ENCODE measurements around the gene RBM22.

Gene RBM22

DNA sequence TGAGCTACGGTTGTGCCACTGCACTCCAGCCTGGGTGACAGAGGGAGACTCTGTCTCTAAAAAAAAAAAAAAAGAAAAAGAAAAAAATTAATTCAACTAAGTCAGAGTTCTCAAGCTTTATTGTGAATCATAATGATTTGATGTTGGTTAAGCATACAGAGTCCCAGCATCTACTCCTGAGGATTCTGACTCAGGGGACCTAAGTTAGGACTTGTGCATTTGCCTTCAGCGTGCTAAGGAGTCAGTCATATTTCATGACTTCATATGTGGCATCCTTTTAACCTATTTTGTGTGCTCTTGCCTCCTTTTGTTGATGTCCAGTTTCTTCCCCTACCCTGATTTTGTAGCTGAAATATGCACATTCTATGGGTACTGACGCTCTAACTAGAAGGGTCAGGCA, 36.9 kb downstream of the RBM22 start:
- no peak for ATAC-seq (ENCODE audit: low read depth)
- H3K9me3 Mint-ChIP-seq: no peaks in the 10 kb centered on the region
- no peak overlapping the region for H3K27ac Mint-ChIP-seq
- no peak for DNase-seq (ENCODE audit: low spot score in 2 of 2)
- H3K27me3 Mint-ChIP-seq: peaks cover 5% of the 10 kb centered on the region
- H3K36me3 Mint-ChIP-seq: no peaks in the 10 kb centered on the region
- H3K4me3 Mint-ChIP-seq: no peak overlapping the region
- H3K4me1 Mint-ChIP-seq: no peaks in the 10 kb centered on the region

DNA sequence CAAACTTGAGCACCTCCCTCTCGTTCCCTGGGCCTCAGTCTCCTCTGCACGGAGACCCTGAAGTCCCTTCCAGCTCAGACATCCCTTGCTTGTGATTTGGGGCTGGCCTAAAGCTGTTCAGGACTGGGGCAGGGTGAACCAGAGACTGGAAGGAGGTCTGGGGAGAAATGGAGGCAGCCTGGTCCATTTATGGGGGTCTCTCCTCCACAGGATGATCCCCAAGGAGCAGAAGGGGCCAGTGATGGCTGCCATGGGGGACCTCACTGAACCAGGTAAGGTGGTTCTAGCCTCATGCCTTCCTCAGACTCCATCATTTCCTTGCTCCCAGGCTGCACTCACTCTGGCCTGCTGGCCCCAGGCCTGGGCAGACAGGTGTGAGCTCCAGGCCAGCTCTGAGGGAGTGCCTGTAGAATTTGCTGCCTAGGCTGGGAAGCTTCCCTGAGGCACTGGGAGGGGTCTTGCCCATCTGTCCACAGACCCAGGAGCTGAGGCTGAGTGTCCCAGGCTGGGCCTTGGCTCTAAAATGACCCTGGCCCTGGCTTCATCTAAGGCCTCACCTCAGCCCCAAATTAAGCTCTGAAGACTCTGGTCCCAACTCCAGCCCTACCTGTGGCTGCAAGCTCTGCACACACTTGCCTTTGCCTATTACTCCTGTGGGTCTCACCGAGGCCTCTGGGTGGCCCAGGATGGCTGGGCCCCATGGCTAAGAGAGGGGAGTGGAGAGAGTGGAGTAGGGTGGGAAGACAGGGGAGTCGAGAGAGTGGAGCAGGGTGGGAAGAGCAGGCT, 37.9 kb downstream of the RBM22 start:
- Mint-ChIP-seq H3K36me3 (no peaks in the 10 kb centered on the region), H3K27ac (no peak overlapping the region), H3K27me3 (peaks cover 5% of the 10 kb centered on the region), H3K4me3 (no peak overlapping the region), H3K4me1 (peaks cover under 1% of the 10 kb centered on the region), H3K9me3 (no peaks in the 10 kb centered on the region)
- no peak for ATAC-seq (ENCODE audit: low read depth)
- DNase-seq (ENCODE audit: low spot score in 2 of 2): no peak

DNA sequence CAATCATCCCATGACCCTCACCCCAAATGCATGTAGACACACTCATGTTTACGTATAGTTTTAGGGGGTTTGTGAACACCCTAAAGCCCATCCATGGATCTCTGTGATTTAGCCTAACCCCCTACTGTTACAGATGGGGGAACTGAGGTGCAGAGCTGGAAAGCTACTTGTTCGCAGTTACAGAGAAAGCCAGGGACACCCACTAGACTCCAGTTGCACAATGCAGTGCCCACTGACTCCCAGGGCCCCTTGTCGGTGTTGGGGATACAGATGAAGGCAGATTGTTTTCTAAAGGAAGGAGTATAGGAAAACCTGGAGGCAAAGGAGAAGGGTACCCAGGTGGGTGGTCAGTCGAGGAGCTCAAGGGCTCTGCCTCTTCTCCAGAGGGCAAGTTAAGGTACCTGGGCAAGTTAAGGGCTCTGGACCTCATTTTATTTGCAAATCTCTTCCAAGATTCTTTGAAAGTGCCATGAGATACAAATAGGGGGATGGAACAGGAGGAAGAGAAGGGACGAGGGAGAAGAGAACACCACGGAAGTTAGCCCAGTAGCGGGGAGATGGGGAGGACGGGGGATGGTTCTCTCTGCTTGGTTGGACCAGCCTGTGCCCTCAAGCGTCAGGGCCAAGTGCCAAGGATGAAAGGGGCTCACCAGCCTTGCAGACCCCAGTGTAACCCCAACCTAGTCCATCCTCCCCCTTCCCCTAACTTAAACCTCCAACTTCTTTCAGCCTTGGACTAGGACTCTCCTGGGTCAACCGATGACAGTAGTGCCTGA, 38.9 kb downstream of the RBM22 start:
- Mint-ChIP-seq H3K4me1 (peaks cover 9% of the 10 kb centered on the region), H3K36me3 (no peaks in the 10 kb centered on the region), H3K4me3 (no peak overlapping the region), H3K27me3 (peaks cover 5% of the 10 kb centered on the region), H3K9me3 (no peaks in the 10 kb centered on the region), H3K27ac (no peak overlapping the region)
- ATAC-seq (ENCODE audit: low read depth) (no peak), DNase-seq (ENCODE audit: low spot score in 2 of 2) (no peak)

DNA sequence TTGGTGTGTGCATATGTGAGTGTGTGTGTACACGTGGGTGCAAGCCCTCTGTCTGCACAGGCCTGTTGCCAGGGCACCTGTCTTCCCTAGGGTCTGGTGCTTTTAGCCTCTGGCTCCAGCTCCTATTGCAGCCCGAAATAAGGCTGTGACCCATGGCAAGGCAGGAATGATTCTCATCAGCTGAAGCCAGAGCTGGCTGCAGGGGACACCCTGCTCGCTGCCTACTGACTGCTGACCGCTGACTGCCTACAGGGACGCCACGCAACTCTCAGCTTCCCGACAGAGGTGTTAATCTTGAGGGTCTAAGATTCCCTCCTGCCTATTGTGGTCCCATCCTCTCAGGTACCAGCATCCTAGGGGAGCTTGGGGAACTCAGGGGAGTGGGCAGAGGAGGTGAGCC, 39.8 kb downstream of the RBM22 start, which contains the start of gene MYOZ3:
MYOZ3 (plus strand) TSS at position 166 of the 400 bp plus-strand sequence. CDS start 1,691 bp downstream, outside the sequence.
- no peaks in the 10 kb centered on the region for H3K9me3 Mint-ChIP-seq
- no peak within 1 kb of the TSS for H3K27ac Mint-ChIP-seq
- peaks cover 9% of the 10 kb centered on the region for H3K4me1 Mint-ChIP-seq
- ATAC-seq (ENCODE audit: low read depth) (no peak), DNase-seq (ENCODE audit: low spot score in 2 of 2) (no peak)
- no peaks in the 10 kb centered on the region for H3K36me3 Mint-ChIP-seq
- no peak within 1 kb of the TSS for H3K4me3 Mint-ChIP-seq
- peaks cover 5% of the 10 kb centered on the region for H3K27me3 Mint-ChIP-seq

DNA sequence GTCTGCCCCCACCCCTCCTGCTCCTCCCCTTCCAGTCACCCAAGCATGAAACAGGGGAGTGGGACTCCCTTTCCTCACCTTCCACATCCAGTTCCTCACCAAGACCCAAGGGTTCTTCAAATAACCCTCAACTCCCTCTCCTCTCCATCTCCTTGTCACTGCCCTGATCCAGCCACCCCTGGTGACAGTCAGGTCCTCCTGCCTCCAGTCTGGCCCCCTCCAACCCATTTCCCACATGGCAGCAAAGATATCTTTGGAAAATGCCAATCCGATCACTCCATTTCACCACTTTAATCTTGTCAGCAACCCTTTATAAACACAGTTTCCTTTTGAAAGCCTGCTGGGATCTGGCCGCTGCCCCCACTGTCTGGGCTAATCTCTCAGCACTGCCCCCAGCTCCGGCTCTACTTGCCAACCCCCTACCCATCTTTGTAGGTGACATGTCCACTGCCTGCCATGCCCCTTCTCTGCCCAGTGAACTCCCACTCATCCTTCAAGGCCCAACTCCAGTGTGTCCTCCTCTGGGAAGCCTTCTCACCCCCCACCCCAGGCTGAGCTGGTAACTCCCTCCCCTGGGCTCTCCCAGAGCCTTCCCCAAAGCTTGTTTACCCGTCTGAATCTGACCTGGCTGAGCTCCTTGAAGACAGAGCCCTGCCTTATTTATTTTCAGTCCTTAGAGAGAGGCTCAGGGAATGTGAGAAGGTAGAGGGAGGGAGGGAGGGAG, 40.6 kb downstream of the RBM22 start:
- Mint-ChIP-seq H3K9me3 (no peaks in the 10 kb centered on the region), H3K36me3 (no peaks in the 10 kb centered on the region), H3K27ac (no peak overlapping the region), H3K27me3 (peaks cover 5% of the 10 kb centered on the region), H3K4me1 (peaks cover 9% of the 10 kb centered on the region), H3K4me3 (no peak overlapping the region)
- DNase-seq (ENCODE audit: low spot score in 2 of 2) (no peak), ATAC-seq (ENCODE audit: low read depth) (no peak)

DNA sequence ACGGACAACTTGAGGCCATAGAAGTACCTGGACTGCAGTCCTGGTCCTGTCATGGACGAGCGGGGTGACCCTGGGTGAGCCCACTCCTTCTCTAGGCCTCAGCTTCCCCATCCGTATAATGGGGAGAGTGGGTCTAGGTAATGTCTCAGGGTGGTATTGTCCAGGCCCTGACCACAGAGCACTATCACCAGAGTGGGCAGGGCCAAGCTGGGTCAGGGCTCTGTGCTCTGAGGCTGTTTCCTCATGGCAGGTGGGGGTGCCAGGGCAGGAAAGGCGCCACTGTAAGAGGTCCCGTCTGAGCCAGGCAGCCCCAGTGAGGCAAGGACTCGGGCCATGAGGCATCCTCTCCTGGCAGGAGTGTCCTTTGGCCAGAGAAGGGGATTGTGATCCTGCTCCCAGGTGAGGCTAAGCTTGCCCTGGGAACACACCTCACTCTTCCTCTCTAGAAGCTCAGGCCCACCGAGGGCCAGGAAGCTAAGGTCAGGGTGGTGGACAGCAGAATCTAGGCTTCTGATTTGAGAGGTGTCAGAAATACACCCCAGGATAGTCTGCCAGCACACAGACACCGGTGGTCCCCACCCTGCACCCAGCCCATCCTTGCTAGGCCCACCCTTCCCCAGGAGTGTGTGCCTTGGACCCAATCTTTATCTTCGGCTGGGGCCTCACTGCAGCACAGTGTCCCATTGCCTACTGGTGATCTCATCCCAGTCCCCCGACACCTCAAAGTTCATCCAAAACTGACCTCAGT, 41.3 kb downstream of the RBM22 start:
- H3K4me3 Mint-ChIP-seq: no peak overlapping the region
- H3K9me3 Mint-ChIP-seq: no peaks in the 10 kb centered on the region
- H3K27me3 Mint-ChIP-seq: peaks cover 5% of the 10 kb centered on the region
- H3K27ac Mint-ChIP-seq: no peak overlapping the region
- ATAC-seq (ENCODE audit: low read depth): no peak
- no peaks in the 10 kb centered on the region for H3K36me3 Mint-ChIP-seq
- peaks cover 9% of the 10 kb centered on the region for H3K4me1 Mint-ChIP-seq
- DNase-seq (ENCODE audit: low spot score in 2 of 2): no peak

DNA sequence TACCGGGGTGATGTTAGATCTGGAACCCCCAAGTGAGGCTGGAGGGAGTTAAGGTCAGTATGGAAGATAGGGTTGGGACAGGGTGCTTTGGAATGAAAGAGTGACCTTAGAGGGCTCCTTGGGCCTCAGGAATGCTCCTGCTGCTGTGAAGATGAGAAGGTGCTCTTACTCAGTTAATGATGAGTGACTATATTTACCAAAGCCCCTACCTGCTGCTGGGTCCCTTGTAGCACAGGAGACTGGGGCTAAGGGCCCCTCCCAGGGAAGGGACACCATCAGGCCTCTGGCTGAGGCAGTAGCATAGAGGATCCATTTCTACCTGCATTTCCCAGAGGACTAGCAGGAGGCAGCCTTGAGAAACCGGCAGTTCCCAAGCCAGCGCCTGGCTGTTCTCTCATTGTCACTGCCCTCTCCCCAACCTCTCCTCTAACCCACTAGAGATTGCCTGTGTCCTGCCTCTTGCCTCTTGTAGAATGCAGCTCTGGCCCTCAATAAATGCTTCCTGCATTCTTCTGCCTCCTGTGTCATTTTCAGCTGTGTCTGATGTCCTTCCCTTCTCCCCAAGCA, 42.1 kb downstream of the RBM22 start:
- Mint-ChIP-seq H3K27ac (no peak overlapping the region), H3K36me3 (no peaks in the 10 kb centered on the region), H3K27me3 (peaks cover 5% of the 10 kb centered on the region), H3K4me3 (no peak overlapping the region), H3K9me3 (no peaks in the 10 kb centered on the region), H3K4me1 (peaks cover 12% of the 10 kb centered on the region)
- ATAC-seq (ENCODE audit: low read depth): no peak
- no peak for DNase-seq (ENCODE audit: low spot score in 2 of 2)

DNA sequence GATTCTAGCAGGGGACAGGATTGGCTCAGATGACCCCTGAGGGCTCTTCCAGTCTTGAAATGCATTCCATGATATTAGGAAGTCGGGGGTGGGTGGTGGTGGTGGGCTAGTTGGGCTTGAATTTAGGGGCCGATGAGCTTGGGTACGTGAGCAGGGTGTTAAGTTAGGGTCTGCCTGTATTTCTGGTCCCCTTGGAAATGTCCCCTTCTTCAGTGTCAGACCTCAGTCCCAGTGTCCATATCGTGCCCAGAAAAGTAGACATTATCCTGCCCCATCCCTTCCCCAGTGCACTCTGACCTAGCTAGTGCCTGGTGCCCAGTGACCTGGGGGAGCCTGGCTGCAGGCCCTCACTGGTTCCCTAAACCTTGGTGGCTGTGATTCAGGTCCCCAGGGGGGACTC, 42.7 kb downstream of the RBM22 start:
- no peak for DNase-seq (ENCODE audit: low spot score in 2 of 2)
- Mint-ChIP-seq H3K4me1 (peaks cover 12% of the 10 kb centered on the region), H3K9me3 (no peaks in the 10 kb centered on the region), H3K27me3 (peaks cover 3% of the 10 kb centered on the region), H3K27ac (no peak overlapping the region), H3K36me3 (no peaks in the 10 kb centered on the region), H3K4me3 (no peak overlapping the region)
- ATAC-seq (ENCODE audit: low read depth): no peak

DNA sequence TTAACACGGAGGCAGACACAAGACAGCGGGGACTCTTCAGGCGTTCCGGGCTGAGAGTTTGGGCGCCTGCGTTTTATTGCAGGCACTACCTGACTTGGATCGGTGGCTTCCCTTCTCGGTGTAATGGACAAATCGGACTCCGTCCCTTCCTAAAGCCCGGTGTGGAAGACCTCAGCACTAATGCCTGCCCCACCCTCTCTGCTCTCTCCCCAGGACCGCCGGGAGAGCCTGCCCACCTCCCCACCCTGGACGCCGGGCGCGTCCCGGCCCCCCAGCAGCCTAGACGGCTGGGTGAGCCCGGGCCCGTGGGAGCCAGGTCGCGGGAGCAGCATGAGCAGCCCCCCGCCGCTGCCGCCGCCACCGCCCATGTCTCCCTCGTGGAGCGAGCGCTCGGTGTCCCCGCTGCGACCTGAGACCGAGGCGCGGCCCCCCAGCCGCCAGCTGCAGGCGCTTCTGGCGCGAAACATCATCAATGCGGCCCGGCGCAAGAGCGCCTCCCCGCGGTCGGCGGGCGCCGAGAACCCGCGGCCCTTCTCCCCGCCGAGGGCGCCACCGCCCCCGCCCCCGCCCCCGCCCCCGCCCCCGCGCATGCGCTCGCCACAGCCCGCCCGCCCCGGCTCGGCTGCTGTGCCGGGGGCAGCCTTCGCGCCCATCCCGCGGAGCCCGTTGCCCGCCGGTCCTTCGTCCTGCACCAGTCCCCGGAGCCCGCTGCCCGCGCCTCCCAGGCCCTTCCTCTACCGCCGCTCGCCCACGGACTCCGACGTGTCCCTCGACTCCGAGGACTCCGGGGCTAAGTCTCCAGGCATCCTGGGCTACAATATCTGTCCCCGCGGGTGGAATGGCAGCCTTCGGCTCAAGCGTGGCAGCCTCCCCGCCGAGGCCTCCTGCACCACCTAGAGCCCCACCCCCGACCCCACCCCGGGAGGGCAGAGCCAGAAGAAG, 44.4 kb downstream of the RBM22 start:
- DNase-seq (ENCODE audit: low spot score in 2 of 2) (peak; percentile 86 to 88), ATAC-seq (ENCODE audit: low read depth) (peak; percentile 90)
- Mint-ChIP-seq H3K27me3 (peaks cover 3% of the 10 kb centered on the region), H3K27ac (no peak overlapping the region), H3K4me1 (peaks cover 15% of the 10 kb centered on the region), H3K4me3 (peak overlapping the region; percentile 90), H3K36me3 (no peaks in the 10 kb centered on the region), H3K9me3 (no peaks in the 10 kb centered on the region)

DNA sequence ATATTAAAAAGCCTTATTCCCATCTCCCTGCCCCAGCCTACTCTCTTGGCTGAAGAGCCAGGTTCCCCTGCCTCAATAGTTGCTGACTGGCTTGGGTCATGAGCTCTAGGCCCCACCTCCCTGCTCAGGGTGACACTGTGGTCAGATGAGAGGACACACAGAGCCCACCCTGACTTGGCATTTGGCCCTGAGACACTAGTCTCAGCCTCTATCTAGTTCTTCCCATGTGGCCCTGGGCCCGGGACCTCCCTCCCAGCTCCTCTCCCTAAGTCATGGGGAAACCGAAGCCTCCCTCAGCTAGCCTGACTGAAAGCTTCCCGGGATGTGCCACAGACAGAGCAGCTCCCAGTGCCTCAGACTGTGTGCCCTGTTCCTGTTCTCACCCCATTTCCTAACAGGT, 45.6 kb downstream of the RBM22 start:
- DNase-seq (ENCODE audit: low spot score in 2 of 2) (no peak), ATAC-seq (ENCODE audit: low read depth) (no peak)
- no peak overlapping the region for H3K27ac Mint-ChIP-seq
- H3K4me3 Mint-ChIP-seq: no peak overlapping the region
- no peaks in the 10 kb centered on the region for H3K9me3 Mint-ChIP-seq
- peaks cover 2% of the 10 kb centered on the region for H3K36me3 Mint-ChIP-seq
- no peaks in the 10 kb centered on the region for H3K27me3 Mint-ChIP-seq
- H3K4me1 Mint-ChIP-seq: peaks cover 21% of the 10 kb centered on the region

DNA sequence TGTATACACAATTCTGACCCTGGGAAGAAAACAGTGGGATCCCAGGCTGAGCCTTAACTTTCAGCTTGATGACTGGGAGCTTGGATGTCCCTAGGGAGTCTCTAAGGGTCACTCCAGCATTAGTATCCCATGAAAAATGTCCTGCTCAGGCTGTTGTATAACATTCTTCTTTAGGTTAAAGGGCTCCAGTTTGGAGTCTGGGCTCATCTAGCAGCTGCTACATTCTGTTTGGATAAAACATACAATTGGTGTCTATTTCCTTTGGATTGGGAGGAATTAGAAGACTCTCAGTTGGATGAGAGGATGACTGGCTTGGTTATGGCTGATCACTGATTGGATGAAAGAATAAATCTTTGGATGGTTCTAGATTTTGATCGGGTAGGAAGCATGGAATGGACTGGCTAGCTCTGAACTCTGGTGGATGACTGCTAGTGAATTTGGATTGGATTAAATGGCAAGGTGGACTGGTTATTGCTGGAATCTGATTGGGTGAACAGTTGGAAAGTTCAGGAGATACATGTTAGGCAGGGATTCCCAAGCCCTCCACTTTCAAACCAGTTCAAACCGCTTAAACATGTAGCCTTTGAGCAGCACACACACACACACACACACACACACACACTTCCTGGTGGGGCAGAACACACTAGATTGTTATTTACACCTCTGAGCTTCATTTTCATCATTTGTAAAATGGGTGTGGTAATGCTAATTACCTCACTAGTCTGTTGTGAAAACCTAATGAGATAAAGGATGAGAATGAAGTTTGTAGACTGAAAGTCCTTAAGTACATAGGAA, 46.9 kb downstream of the RBM22 start:
- Mint-ChIP-seq H3K4me1 (peaks cover 21% of the 10 kb centered on the region), H3K4me3 (no peak overlapping the region), H3K36me3 (peaks cover 8% of the 10 kb centered on the region), H3K9me3 (no peaks in the 10 kb centered on the region), H3K27ac (peak overlapping the region; percentile 59), H3K27me3 (no peaks in the 10 kb centered on the region)
- no peak for DNase-seq (ENCODE audit: low spot score in 2 of 2)
- ATAC-seq (ENCODE audit: low read depth): no peak

DNA sequence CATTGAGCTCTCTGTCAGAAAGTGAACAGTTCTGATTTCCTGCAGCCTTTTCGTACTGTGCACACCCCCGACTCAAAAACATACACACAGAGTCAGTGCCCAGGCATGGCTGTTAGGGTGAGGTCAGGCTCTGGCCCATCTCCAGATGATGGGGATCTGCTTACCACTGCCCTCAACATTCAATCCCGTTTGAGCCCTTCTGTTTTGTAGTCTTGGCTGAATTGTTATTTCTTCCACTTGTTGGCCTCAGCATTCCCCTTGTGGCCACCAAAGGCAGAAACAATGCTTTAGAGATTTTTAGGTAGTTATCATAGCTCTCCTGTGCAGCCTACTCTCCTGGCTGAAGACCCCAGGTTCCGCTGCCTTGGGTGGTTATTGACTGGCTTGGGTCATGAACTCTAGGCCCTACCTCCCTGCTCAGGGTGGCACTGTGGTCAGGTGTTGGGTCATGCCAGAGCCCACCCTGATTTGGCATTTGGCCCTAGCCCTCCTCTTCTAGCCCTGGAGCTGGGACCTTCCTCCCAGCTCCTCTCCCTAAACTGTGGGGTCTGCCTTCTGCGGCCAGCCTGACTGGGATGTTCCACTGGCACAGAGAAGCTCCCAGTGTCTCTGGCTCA, 47.6 kb downstream of the RBM22 start:
- Mint-ChIP-seq H3K36me3 (peaks cover 15% of the 10 kb centered on the region), H3K4me1 (peaks cover 21% of the 10 kb centered on the region), H3K27me3 (no peaks in the 10 kb centered on the region), H3K27ac (peak overlapping the region; percentile 45), H3K9me3 (no peaks in the 10 kb centered on the region), H3K4me3 (no peak overlapping the region)
- no peak for ATAC-seq (ENCODE audit: low read depth)
- DNase-seq (ENCODE audit: low spot score in 2 of 2): no peak

Data from memory B cell (primary cell).